Ovary (tissue), 3 donors: ENCODE results near the gene AOAH.

Experiments used
- POLR2A ChIP-seq: fragments of 450-650 bp; IDR thresholded peaks from one replicate; pipeline ENCODE4 v1.6.1; 2017; ENCODE audit warnings: antibody characterized with exemption, mild to moderate bottlenecking, moderate library complexity
- TF ChIP-seq, protein P1 (sequence below), 3 donors: fragments of 450-650 bp in 2 of 3; fragments of 200-600 bp in 1 of 3; IDR thresholded peaks; one replicate each; pipeline versions ENCODE4 v1.5.1 to v1.8.0; 2016 to 2022; ENCODE audit warnings: antibody characterized with exemption in 3 of 3, mild to moderate bottlenecking in 1 of 3
- donor health status: DM: no; HTN: no; CAD: no.

GRCh38 chr7:36617408-36617807 lies 106.9 kb downstream of the AOAH start:
- TF ChIP-seq, protein P1, sequence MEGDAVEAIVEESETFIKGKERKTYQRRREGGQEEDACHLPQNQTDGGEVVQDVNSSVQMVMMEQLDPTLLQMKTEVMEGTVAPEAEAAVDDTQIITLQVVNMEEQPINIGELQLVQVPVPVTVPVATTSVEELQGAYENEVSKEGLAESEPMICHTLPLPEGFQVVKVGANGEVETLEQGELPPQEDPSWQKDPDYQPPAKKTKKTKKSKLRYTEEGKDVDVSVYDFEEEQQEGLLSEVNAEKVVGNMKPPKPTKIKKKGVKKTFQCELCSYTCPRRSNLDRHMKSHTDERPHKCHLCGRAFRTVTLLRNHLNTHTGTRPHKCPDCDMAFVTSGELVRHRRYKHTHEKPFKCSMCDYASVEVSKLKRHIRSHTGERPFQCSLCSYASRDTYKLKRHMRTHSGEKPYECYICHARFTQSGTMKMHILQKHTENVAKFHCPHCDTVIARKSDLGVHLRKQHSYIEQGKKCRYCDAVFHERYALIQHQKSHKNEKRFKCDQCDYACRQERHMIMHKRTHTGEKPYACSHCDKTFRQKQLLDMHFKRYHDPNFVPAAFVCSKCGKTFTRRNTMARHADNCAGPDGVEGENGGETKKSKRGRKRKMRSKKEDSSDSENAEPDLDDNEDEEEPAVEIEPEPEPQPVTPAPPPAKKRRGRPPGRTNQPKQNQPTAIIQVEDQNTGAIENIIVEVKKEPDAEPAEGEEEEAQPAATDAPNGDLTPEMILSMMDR (IDR thresholded peaks at IDR 0.05): no peak
- no peak for TF ChIP-seq POLR2A
